ENCODE results near the gene MEX3A. TPM values are rescaled to one million over a fixed set of nuclear protein-coding genes. Genes with fewer than 3 reads are reported as not detected.

MEX3A gene
- total and polyA plus RNA-seq, 10 of the 15 experiments (the other 5 are each of a cell fraction or from before 2014, with no cell fraction given), result 0.11 to 5.1 (median 1.7) TPM

GRCh38 chr1:156130578-156130942, 48.3 kb upstream of the MEX3A start (continued):
- TF ChIP-seq ATF2 (IDR thresholded peaks at IDR 0.05; ENCODE audit: low read length), result no peak

GRCh38 chr1:156129687-156130577, 47.7 kb upstream of the MEX3A start:
- Histone ChIP-seq H3K27ac (ENCODE audit: control insufficient read depth, insufficient read depth) (peak overlapping the region; percentile 56), H3K36me3 (ENCODE audit: control insufficient read depth in 2 of 2, insufficient read depth in 2 of 2, low read length in 1 of 2) (peaks cover 0 to 12% of the 10 kb centered on the region in 2 experiments; a peak in 2 of 4 replicates), H3K9ac (ENCODE audit: control insufficient read depth, insufficient read depth, low read length) (peak overlapping the region; percentile 32), H3K27me3 (replicated peaks in 1 of 2; ENCODE audit: control insufficient read depth in 2 of 2, insufficient read depth in 2 of 2, low read length in 1 of 2) (no peaks in the 10 kb centered on the region), H3K4me3 (no peak overlapping the region), H3K9me3 (replicated peaks; ENCODE audit: control insufficient read depth, insufficient read depth, low read length) (no peaks in the 10 kb centered on the region), H2AFZ (ENCODE audit: control insufficient read depth, low read depth, low read length) (no peak overlapping the region), H3K4me2 (ENCODE audit: control insufficient read depth, insufficient read depth) (no peak overlapping the region; the same call in none of the 2 replicates), H4K20me1 (ENCODE audit: control insufficient read depth, insufficient read depth) (no peaks in the 10 kb centered on the region), H3K4me1 (ENCODE audit: control insufficient read depth, insufficient read depth, low read length) (peaks cover 47% of the 10 kb centered on the region), H3K79me2 (ENCODE audit: control insufficient read depth, insufficient read depth, low read length) (peaks cover 30% of the 10 kb centered on the region)
- BruUV-seq (replicated peaks), result no TSS peak
- ChIA-PET SMC1A (ENCODE audit: uncharacterized antibody, unreplicated experiment) (interaction anchor here (0.7 to 23.6 kb wide), 17 partner anchors 13 to 313 kb away, joined by 3 to 874 read pairs (median 5); partner anchors contain the start of genes LMNA and MEX3A), RAD21 (ENCODE audit: unreplicated experiment) (interaction anchor here (0.8 to 22.2 kb wide), 12 partner anchors 12 to 192 kb away, joined by 3 to 695 read pairs (median 4); partner anchors contain the start of genes ARHGEF2 and LMNA), CTCF (interaction anchor here (0.7 to 25.7 kb wide), 23 partner anchors 10 to 192 kb away, joined by 3 to 1294 read pairs (median 7); partner anchors contain the start of genes LMNA and SMG5), POLR2A (interaction anchor here (0.5 to 7.0 kb wide), 9 partner anchors 8 to 153 kb away, joined by 3 to 89 read pairs (median 4); partner anchors contain the start of genes LMNA and SMG5)
- intact Hi-C loops (cut with micrococcal nuclease; ENCODE audit: unreplicated experiment), result loop anchor here (1.0 kb wide), 2 partner anchors 34 to 40 kb away; no protein-coding TSS in a partner anchor
- ATAC-seq (peak; percentile 29), FAIRE-seq (peak; percentile 84), DNase-seq (ENCODE audit: low read depth, low spot score) (no peak)
- in situ Hi-C loops (cut with MboI), result loop anchor here (5.0 kb wide), 1 partner anchor 38 kb away; no protein-coding TSS in a partner anchor
- WGBS (ENCODE audit: insufficient coverage, insufficient replicate concordance, low lambda C conversion rate, missing lambda C conversion rate), result 48% methylated on average over 7 of the region's 7 CpGs
- TF ChIP-seq TBL1XR1 (IDR thresholded peaks at IDR 0.05; ENCODE audit: low read depth, low read length), result no peak
- TF ChIP-seq RAD51 (IDR thresholded peaks at IDR 0.05), result no peak
- no peak for TF ChIP-seq POLR2AphosphoS5 (IDR thresholded peaks at IDR 0.05; ENCODE audit: low read length)
- no peak for TF ChIP-seq RCOR1 (conservative IDR thresholded peaks at IDR 0.05; ENCODE audit: low read depth, low read length)
- TF ChIP-seq ZNF592 (IDR thresholded peaks at IDR 0.05), result no peak
- no peak for TF ChIP-seq ZSCAN29 (IDR thresholded peaks at IDR 0.05)
- no peak for TF ChIP-seq NFYB (IDR thresholded peaks at IDR 0.05; ENCODE audit: insufficient read depth, low read depth, low read length)
- peak; percentile 32 to 54; a peak in 2 of 4 replicates for TF ChIP-seq BHLHE40 (IDR thresholded peaks at IDR 0.05; ENCODE audit: borderline replicate concordance in 1 of 2, low read depth in 2 of 2, low read length in 1 of 2)
- TF ChIP-seq SMAD5 (IDR thresholded peaks at IDR 0.05; ENCODE audit: low read depth), result no peak
- no peak for TF ChIP-seq FOXK2 (IDR thresholded peaks at IDR 0.05)
- no peak for TF ChIP-seq SMAD1 (IDR thresholded peaks at IDR 0.05; ENCODE audit: low read depth, partially characterized antibody)
- no peak for TF ChIP-seq ZBED1 (IDR thresholded peaks at IDR 0.05; ENCODE audit: borderline replicate concordance)
- no peak for TF ChIP-seq ZNF384 (IDR thresholded peaks at IDR 0.05; ENCODE audit: borderline replicate concordance, low read depth, low read length)

Data from GM12878 (cell line).